ENCODE results near the gene FARSB.

Gene FARSB

DNA sequence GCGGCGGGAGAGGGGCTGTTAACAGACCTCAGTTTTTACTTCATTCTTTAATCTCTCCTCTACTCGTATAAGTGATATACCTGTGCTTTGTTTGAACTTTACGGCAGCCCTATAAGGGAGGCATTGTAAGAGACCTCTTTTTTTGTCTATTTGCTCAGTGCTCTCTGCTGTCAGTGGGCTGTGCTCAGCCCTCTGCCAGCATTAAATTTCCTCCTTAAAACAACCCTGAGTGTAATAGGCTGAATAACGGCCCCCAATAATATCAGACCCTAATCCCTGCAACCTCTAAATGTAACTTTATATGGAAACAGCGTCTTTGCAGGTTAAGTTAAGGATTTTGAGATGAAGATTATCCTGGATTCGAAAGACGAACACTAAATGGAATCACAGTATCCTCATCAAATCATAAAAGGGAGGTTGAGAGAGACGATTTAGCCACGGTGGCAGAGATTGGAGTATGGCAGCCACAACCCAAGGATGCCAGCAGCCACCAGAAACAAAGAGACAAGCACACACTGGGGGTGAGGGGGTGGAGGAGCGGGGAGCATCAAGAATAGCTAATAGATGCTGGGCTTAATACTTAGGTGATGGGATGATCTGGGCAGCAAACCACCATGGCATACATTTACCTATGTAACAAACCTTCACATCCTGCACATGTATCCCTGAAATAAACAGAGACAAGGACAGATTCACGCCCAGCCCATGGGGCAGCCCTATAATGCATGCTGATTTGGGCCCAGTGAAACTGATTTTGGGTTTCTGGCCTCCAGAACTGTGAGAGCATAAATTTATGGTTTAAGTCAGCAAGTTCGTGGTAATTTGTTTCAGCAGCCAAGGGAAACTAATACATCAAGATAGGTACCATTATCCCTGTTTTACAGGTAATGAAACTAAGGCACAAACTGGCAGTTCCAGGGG lies 894 bp upstream of the FARSB start:
- peak; percentile 21 for DNase-seq

DNA sequence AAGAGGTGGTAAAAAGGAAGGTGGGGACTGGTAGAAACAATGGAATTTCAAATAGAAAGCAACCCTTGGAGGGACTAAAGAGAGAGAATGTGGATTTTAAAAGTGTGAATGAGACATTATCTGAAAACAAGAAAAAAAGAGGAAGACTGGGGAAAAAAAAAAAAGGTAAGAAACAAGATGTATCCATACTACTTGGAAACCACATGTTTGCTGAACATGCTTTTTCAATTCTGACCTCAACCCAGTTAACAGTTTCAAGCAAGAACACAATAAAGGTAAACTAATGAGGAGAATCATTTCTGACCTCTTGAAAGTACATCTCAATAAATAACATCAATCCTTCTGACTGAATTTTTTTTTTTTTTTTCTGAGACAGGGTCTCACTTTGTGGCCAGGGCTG lies 2.6 kb downstream of the FARSB start:
- no peak for DNase-seq

DNA sequence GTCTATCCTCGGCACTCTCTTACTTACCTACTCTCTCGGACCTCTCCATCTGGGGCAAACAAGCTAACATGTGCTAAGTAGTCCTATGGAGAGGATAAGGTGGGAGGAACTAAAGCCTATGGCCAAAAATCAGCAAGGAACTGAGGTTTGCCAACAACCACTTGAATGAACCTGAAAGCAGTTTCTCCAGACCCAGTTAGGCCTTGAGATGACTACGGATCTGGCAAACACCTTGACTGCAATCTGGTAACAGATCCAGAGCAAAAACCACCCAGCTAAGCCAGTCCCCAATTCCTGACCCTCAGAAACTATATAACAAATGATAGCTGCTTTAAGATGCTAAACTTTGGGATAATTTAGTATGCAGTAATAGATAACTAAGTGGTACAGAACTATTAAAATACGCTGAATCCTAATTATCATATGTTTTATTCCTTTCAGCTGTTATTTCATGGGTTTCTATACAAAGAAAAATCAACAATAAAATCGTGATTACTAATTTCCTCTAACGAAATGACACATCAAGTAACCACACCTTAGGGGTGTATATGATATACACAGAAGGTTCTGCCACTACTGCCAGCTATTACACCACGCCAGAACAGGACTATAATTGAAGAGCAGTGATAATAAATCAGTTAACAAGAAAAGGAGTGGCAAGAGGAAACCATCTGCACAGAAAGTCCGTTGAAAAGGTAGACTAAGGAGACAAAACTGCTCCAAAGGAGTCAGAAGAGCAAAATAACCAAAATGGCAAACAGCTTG lies 3.2 kb downstream of the FARSB start:
- DNase-seq = no peak

DNA sequence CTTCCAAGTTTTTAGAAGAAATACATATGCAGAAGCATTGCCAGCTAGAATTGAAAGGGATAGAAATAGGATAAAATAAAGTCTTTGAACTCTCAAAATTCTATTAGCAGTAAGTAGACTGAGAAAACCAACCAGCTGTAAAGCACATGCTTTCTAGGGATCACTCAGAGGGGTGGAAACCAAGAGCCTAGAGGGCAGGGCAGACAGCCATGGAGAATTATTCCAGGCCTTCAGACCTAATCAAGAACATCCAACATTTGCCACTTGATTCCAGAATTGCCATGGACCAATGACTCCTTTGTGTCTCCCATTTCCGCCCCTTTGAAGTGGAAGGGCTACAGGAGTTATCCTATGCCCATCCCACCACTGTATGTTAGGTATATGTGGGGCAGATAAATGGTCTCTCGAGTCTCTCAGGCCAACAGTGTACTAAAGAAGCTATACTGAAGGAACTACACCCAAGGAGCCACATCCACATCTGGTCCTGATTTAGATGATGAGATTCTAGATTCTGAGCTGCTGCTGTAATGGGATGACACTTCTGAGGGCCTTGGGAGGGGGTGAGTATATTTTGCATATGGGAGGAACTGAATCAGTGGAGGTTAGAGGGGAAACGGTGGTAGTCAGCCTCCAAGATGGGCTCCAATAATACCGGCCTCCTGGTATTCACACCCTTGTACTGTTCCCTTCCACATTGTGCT lies 4.0 kb downstream of the FARSB start:
- DNase-seq = no peak

DNA sequence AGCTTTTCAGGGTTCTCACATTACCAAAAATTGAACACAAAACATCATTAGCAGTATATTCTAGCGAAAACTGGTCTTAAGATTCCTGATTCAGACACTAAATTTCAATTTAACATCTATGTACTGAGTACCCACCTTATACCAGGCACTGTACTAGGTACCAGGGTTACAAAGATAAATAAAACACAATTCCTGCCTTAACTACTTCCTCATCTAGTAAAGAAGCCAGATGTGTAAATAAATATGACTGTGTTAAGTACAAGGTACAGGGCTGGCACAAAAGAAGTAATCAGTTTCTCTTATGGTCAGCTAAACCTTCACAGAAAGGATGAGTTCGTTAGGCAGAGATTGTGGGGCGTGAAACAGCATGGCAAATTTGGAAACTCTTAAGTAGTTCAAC lies 6.1 kb downstream of the FARSB start:
- DNase-seq = no peak

DNA sequence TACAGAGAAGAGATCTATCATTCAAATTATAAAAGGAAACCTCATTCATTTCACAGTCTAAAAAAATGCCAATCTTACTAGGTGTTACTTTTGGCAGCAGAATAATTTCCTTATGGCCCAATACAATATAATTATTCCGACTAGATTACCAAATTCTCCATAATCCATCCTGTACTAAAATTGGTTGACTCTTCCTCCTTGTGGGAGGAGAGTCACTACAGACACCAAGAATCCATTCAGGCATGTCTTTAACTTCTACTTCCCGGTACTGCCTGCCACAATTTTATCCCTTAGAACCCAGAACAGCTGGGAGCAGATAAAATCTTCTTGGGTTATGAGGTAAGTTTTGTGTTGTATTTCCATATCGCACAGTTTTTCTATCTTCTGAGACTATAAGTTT lies 9.9 kb downstream of the FARSB start:
- no peak for DNase-seq

DNA sequence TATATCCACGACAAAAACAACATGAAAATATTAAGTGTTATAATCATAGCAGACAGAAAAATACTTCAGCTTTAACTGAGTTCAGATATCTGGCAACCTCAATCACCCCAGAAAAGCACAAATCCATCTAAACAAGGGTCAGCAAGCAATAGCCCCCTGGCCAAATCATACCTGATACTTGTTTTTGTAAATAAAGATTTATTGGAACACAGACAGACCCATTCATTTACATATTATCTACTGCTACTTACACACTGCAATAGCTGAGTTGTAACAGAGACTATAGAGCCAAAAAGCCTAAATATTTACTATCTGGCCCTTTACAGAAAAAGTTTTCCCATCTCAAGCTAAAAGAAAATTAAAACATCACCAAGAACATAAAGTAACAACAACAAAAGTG lies 12.8 kb downstream of the FARSB start:
- DNase-seq = no peak

DNA sequence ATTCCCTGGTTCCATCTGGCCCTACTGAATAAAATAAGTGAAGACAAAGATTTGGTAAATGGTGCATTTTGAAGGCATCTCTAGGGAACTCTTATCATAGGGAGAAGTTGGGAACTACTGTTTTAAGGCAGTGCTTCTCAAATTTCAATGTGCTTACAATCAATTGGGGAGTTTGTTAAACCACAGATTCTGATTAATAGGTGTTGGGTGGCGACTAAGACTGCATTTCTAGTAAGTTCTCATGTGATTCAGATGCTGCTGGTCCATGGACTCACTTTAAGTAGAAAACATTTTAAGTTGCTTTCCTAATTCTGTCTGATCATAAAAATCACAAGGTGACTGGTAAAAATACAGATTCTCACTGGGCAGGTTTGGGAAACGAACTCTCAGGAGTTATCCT lies 14.6 kb downstream of the FARSB start:
- DNase-seq = no peak

DNA sequence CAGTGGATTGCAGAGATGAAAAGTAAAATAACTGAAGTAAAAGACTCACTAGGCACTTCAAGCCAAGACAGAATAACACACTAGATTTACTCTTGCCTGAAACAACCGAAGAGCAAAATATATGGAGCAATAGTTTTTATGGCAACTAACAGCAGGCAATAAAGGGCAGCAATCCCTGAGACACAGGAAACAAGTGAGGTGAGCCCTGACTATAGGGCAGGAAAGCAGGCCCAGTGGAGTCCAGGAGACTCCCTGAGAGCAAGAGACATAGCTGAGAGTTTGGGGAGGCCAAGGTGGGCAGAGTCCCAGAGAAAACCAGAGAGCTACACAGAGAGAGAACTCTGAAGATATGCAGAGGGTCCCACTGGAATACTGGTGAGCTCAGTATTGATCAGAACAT lies 18.8 kb downstream of the FARSB start:
- no peak for DNase-seq

DNA sequence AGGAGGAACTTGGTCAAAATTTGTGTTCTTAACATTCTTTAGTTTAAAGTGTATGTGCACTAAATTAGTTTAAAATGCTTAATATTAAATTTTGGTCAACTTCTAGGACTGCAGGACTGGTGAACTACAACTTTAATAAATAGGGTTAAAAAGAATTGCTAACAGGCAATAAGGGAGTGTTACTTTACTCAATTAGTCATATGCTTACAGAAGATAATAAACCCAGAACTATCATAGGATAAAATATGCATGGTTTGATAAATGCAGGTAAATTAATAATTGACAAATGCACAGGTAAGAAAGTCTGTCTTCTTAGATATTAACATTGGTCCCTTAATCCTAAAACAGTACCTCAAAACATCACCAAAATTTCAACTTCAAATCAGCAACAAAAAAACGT lies 20.6 kb downstream of the FARSB start:
- no peak for DNase-seq

DNA sequence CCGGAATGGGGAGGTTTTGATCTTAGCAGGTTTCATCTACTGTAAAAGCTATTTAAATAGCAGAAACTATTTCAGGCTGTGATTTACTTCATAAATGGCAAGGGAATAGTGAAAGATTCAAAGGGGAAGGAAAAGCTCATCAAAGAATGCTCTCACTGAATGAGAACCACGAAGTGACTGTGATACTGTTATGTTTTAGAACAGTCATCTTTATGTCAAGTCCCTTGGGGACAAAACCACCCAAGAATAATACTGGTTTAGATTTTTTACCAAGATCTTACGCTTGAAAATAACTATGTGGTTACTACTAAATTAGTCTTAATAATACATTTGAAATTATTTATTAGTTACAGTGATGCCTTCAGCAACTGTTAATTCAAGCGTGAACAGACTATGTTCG lies 28.1 kb downstream of the FARSB start:
- DNase-seq = no peak

DNA sequence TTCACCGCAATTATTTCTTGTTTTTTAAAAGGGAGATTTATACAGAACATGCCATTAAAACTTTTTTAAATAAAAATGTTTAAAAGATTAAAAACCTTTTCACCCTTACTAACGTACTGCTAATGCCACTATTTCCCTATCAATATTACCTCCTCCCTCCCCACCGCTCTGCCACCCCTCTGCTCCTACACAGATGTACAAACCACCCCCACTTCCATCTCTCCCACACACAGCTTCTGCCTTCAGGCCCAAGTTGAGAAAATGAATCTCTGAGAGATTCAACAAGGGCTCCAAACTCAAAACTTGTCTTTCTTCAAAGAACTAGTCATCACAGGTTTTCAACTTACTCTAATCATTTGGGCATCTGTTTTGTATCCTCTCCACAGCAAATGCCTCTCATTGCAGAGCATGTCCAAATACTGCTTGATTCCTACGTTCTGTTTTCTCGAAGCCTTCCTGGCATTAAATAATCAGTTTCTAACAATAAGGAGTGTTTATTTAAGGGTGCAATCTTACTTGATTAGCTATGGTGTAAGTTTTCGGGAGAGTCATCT lies 32.1 kb downstream of the FARSB start:
- no peak for DNase-seq

DNA sequence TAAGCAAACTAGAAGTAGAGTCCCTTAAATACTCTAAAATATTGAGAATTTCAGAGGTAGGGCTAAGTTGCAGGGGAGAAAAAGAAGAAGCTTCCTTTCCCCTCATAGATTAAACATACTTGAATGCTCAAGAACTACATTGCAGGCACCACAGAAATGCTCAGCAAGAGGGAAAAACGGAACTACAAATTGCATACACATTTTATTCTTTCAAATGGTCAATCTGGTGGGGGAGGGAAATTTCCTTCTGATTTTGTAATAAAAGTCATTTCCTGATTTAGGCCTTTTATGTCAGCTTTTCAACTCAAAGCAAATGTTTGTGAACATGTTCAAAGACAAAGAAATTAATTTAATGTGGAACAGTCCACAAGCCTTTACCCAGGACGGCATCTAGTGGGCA lies 33.0 kb downstream of the FARSB start:
- no peak for DNase-seq

DNA sequence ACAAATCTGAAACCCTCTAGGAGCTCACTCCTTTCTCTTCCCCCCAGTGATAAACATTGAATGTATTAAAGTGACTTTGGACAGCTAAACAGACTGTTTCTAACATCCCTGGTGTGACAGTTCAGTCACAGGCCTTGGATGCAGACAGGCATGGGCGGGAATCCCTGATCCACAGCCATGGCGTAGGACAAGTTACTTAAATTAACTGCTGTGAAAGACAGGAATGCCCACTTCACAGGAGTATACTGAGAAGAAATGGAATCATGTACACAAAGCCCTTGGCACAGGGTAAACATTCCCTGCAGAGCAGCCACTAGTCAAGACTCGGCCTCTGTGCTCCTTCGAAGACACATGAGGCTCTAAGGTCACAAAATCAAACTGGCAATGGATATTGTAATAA lies 34.0 kb downstream of the FARSB start:
- DNase-seq = no peak

DNA sequence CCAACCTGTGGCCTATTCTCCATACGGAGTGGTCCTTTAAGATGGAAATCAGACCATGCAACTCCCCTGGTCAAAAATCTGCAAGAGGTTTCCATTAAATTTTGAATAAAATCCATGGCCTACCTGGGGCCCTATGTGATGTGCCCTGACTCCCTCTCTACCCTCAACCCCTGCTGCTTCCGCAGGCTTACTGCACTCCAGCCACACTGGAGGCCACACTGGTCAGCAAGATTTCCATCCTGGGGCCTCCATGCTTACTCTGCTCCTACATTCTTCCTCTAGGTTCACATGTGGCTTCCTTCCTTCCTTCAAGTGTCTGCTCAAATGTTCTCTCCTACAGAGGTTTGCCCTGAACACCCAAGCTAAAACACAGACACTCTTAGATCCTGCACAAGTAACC lies 40.6 kb downstream of the FARSB start:
- no peak for DNase-seq

DNA sequence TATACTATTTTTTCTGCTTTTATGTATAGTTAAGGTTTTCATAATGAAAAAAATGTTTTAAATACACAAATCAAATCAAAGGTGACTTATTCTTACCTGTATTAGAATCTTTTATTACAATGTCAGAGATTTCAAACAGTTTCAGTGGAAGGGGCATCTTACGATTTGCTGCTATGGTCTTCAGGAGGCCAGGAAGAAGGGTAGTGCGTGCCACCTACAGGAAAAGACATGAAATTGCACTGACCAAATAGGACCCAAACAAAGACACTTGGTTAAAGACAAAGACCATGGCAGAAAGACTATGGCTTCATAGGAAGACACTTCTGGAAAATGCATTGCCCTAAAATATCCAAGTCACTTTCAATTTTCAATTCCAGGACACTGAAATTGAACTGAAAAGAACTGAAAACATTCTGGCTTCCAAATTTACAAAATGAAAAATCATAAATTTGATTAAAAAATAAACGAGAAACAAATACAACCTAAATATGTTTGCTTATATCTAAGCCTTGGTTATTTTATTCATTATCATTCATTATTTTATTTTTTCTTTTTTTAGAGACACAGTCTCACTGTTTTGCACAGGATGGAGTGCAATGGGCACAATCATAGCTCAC lies 42.1 kb downstream of the FARSB start:
- peak; percentile 61 for DNase-seq

DNA sequence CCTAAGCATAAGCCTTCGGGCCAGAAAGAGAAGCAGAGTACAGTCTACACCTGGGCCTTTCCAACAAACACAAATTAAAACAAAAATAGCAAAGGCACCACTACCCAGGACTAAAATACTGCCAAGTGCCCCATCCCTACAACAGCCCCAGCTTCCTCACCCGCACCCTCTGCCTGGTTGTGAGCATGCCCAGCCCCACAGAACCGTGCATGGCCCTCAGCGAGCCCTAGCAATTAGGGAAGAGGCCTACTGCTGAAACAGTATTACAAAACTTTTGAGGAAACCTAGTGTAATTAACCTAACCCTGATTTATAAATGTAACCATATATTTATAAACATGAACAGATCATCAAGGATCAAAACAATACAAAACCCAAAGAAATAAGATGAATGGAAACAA lies 44.2 kb downstream of the FARSB start:
- no peak for DNase-seq

DNA sequence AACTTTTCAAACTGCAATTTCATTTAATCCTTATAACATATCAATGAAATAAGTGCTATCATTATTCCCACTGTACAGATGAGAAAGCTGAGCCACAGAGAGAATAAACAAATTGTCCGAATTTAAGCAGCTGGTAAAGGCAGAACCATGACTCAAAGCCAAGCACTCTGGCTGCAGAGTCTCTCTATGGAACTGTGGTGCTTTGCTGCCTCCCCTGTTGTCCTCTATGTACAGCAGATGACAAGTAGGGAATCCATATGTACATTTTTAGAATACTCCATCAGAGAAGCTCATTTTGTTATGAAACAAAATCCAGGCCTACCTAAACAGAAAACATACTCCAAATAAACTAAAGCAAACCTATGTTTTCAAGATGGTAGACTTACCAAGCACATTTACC lies 45.1 kb downstream of the FARSB start:
- no peak for DNase-seq

DNA sequence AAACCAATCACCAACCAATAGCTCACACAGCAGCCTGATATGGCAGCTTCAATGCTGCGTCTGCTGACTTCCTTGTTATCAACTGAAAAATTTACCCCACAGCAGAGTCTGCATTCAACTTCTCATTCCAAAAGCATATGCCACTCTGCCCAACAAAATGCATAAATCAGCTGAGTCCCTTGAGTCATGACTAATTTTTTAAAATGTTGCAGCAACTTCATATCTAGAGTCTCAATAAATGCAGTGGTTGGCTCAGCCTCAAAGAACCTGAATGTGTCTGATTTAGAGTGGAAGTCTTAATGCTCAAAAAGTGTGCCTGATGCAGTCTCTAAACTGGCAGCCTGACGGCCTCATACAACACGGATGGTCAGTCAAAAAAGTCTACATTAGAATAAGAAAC lies 46.5 kb downstream of the FARSB start:
- no peak for DNase-seq

DNA sequence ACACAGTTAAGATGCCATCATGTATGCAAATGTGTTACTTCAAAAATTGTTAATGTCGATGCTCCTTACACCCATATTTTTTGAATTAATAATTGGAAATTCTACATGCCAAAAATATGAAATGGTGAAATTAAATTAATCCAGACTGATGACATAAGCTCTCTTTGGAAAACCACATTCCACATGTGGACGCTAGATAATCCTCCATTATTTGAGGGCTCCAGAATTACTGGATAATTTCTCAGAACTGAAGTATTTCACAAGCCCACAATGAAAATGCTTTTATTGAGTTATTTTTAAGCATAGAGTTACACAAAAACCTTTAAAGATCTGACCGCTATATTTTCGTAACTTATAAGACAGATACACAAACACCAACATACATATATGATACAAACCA lies 47.8 kb downstream of the FARSB start:
- DNase-seq = no peak

DNA sequence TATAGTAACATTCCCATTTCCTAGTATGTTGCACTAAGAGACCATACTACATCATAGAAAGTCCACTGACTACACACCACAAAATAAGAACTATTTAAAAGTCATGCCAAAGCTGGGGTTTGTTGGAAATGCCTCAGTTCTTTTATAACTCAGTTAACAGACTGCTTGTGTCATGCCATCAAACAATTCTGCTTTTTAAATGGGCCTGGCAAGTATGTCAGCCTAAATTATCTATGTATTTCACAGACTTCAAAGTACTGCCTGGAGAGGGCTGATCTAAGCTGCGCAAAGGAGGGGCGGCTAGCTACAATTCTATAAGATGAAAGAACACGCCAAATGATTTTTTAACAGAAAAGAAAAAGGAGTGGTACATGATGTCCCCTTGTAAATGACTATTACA lies 49.6 kb downstream of the FARSB start:
- DNase-seq = no peak

DNA sequence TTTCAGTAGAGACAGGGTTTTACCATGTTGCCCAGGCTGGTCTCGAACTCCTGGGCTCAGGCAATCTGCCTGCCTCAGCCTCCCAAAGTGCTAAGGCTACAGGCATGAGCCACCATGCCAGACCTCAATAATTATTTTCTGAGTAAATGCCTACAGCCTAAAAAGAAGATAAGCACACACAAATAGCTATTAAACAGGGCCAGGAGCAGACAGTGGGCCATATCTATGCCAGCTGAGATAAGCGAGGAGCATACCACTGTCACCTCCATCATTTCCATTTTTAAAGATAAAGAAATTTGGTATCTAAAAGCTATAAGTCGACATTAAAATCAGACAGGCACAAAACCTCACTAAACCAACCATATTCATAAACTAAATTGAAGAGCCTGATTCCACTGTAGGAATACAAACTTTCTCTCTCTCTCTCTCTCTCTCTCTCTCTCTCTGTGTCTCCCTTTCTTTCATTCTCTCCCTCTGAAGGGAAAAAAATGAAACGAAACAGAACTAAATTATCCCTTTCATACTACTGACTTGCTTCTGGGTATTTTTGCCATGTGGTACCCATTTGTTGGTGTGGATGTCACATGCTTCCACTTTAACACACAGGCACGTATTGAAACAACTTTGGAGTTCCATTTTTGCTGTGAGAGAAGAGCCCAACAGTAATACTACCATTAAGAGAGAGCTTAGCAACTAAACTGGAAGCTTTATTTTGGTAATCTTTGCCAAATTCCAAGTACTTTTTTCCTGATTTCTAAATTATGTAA lies 51.0 kb downstream of the FARSB start:
- DNase-seq = no peak

Measured in kidney glomerular epithelial cell (primary cell).